ENCODE results near the gene NFX1.

The NFX1 gene

GRCh38 chr9:33290247-33291030, at the start of gene NFX1:
Gene NFX1 (plus strand): TSS chr9:33290516. CDS start chr9:33290573, 57 bp downstream.
- DNase-seq: peak; percentile 98 to 99

GRCh38 chr9:33241298-33241697, 49.0 kb upstream of the NFX1 start:
- DNase-seq: no peak

- no peak for DNase-seq
Measured at GRCh38 chr9:33242609-33243134, 47.6 kb upstream of the NFX1 start.

GRCh38 chr9:33244137-33244784, 46.1 kb upstream of the NFX1 start:
- DNase-seq: peak; percentile 7 to 32

GRCh38 chr9:33245341-33245740, 45.0 kb upstream of the NFX1 start:
- DNase-seq: no peak

GRCh38 chr9:33246269-33246860, 44.0 kb upstream of the NFX1 start:
- no peak for DNase-seq

- no peak for DNase-seq
Measured at GRCh38 chr9:33248606-33249005, 41.7 kb upstream of the NFX1 start.

- DNase-seq: no peak
Measured at GRCh38 chr9:33249087-33249658, 41.1 kb upstream of the NFX1 start.

GRCh38 chr9:33249983-33250382, 40.3 kb upstream of the NFX1 start:
- no peak for DNase-seq

GRCh38 chr9:33250458-33250995, 39.8 kb upstream of the NFX1 start:
- peak; percentile 51 to 81 for DNase-seq

GRCh38 chr9:33254211-33254610, 36.1 kb upstream of the NFX1 start:
- no peak for DNase-seq

- DNase-seq: no peak
Measured at GRCh38 chr9:33255014-33255413, 35.3 kb upstream of the NFX1 start.

- DNase-seq: no peak
Measured at GRCh38 chr9:33255471-33255870, 34.8 kb upstream of the NFX1 start.

- no peak for DNase-seq
Measured at GRCh38 chr9:33256236-33256635, 34.1 kb upstream of the NFX1 start.

GRCh38 chr9:33257276-33257675, 33.0 kb upstream of the NFX1 start:
- no peak for DNase-seq

- DNase-seq: no peak
Measured at GRCh38 chr9:33260372-33260771, 29.9 kb upstream of the NFX1 start.

- DNase-seq: peak; percentile 22 to 40
Measured at GRCh38 chr9:33263131-33264002, 26.9 kb upstream of the NFX1 start.

- DNase-seq: peak; percentile 23 to 27
Measured at GRCh38 chr9:33264003-33264472, 26.3 kb upstream of the NFX1 start.

- peak; percentile 100 for DNase-seq
Measured at GRCh38 chr9:33264473-33265177, 25.7 kb upstream of the NFX1 start, which contains the start of the genes BAG1 and CHMP5. Gene BAG1 (minus strand): TSS chr9:33264708. Gene CHMP5 (plus strand): TSS chr9:33265049. CDS start chr9:33265079, 30 bp downstream.

GRCh38 chr9:33265211-33265865, 25.0 kb upstream of the NFX1 start:
- DNase-seq: peak; percentile 48 to 52

Data from inflammatory macrophage treated with lipopolysaccharide for 1 hour (primary cell).